ENCODE results near the gene CEP164. TPM values are rescaled to one million over a fixed set of nuclear protein-coding genes. Genes with fewer than 3 reads are reported as not detected.

The CEP164 gene
- total and polyA plus RNA-seq, 9 of the 15 experiments (the other 6 are each of a cell fraction or from before 2014, with no cell fraction given), result 2.1 to 16.5 (median 10.4) TPM

GRCh38 chr11:117419482-117420142 is 92.0 kb downstream of the CEP164 start:
- BruUV-seq (replicated peaks), result no TSS peak
- ATAC-seq, result no peak; the same call in 2 of the 3 replicates
- no peak overlapping the region for H3K4me2 ChIP-seq (ENCODE audit: insufficient read depth, low read length)

More at GRCh38 chr11:117419482-117420142, 92.0 kb downstream of the CEP164 start:
- no peak overlapping the region for H3K4me3 ChIP-seq
- TF ChIP-seq ZNF444 (CRISPR knock-in tag; IDR thresholded peaks at IDR 0.05), result no peak
- no peak for TF ChIP-seq BHLHE40 (IDR thresholded peaks at IDR 0.05; ENCODE audit: low read length)
- no peak for TF ChIP-seq CREB3 (tag; conservative IDR thresholded peaks at IDR 0.05; ENCODE audit: low read depth)
- TF ChIP-seq CBFA2T2 (conservative IDR thresholded peaks at IDR 0.05), result no peak
- peaks cover 42 to 83% of the 10 kb centered on the region in 2 experiments for H3K27me3 ChIP-seq (ENCODE audit: control insufficient read depth in 2 of 2, insufficient read depth in 2 of 2, low read length in 2 of 2)
- no peaks in the 10 kb centered on the region for H3K9me3 ChIP-seq (replicated peaks; ENCODE audit: control insufficient read depth, insufficient read depth, low read depth, low read length)
- H3K36me3 ChIP-seq (ENCODE audit: control insufficient read depth, insufficient read depth, low read length), result no peaks in the 10 kb centered on the region
- H3K9ac ChIP-seq (ENCODE audit: insufficient read depth in 1 of 2, low read depth in 2 of 2, low read length in 2 of 2), result no peak overlapping the region
- in situ Hi-C loops (cut with MboI) (loop anchor here (10.0 kb wide), 1 partner anchor 635 kb away; no protein-coding TSS in a partner anchor), intact Hi-C loops (cut with micrococcal nuclease) (loop anchor here (10.0 kb wide), 1 partner anchor 525 kb away; no protein-coding TSS in a partner anchor)
- ChIA-PET POLR2A (interaction anchor here (0.6 kb wide), 1 partner anchor 264 kb away, joined by 3 read pairs; no protein-coding TSS in a partner anchor), CTCF (ENCODE audit: low intra/inter-chr PET ratio) (no interaction called here)
- no peak overlapping the region for H3K27ac ChIP-seq (ENCODE audit: extremely low read depth, low read depth, low read length)
- no peaks in the 10 kb centered on the region for H3K9me1 ChIP-seq (ENCODE audit: control insufficient read depth, insufficient read depth, low read length)
- 0 out of 2 replicates have a peak, but pooled peaks cover 3% of the 10 kb centered on the region for H4K20me1 ChIP-seq (replicated peaks; ENCODE audit: control insufficient read depth, insufficient read depth, low read length)
- WGBS (ENCODE audit: insufficient coverage, low coverage, missing lambda C conversion rate), result 0% methylated on average over 12 of the region's 12 CpGs
- H3K79me2 ChIP-seq (ENCODE audit: control insufficient read depth, insufficient read depth, low read length), result no peaks in the 10 kb centered on the region
- no peak for DNase-seq (ENCODE audit: extremely low read depth in 1 of 4, low spot score in 3 of 4)
- H2AFZ ChIP-seq (ENCODE audit: low read depth, low read length), result no peak overlapping the region
- H3K4me1 ChIP-seq (replicated peaks in 1 of 2; ENCODE audit: control insufficient read depth in 2 of 2, insufficient read depth in 2 of 2, low read length in 2 of 2), result no peaks in the 10 kb centered on the region
- FAIRE-seq, result no peak
